ENCODE data around the gene DNAL4. TPM values are rescaled to one million over a fixed set of nuclear protein-coding genes. Genes with fewer than 3 reads are reported as not detected.

The DNAL4 gene
- total and polyA plus RNA-seq, 10 of the 15 experiments (the other 5 are each of a cell fraction or from before 2014, with no cell fraction given): 0.35 to 8.5 (median 6.3) TPM; not detected in 1

DNA sequence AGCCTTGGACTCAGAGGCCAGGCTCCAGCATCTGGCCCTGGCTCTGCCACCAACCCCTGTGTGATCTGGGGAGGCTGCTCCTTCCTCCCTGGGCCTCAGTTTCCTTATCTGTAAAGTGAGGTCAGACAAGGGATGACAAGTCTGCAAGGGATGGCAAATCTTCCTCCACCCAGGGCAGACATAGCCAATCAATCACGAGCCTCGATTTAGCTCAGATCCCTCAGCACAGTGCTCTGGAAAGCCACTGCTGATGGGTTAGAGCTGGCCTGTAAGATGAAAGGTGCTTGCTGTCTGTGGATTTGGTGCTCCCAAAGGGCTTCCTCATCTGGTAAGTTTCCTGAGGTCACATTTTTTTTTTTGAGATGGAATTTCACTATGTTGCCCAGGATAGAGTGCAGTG lies 29.7 kb upstream of the DNAL4 start:
- no peak for FAIRE-seq
- intact Hi-C loops (cut with micrococcal nuclease; ENCODE audit: unreplicated experiment) (no loop called here), in situ Hi-C loops (cut with MboI) (no loop called here)
- no peak overlapping the region for H3K4me3 ChIP-seq
- TF ChIP-seq, protein P1, sequence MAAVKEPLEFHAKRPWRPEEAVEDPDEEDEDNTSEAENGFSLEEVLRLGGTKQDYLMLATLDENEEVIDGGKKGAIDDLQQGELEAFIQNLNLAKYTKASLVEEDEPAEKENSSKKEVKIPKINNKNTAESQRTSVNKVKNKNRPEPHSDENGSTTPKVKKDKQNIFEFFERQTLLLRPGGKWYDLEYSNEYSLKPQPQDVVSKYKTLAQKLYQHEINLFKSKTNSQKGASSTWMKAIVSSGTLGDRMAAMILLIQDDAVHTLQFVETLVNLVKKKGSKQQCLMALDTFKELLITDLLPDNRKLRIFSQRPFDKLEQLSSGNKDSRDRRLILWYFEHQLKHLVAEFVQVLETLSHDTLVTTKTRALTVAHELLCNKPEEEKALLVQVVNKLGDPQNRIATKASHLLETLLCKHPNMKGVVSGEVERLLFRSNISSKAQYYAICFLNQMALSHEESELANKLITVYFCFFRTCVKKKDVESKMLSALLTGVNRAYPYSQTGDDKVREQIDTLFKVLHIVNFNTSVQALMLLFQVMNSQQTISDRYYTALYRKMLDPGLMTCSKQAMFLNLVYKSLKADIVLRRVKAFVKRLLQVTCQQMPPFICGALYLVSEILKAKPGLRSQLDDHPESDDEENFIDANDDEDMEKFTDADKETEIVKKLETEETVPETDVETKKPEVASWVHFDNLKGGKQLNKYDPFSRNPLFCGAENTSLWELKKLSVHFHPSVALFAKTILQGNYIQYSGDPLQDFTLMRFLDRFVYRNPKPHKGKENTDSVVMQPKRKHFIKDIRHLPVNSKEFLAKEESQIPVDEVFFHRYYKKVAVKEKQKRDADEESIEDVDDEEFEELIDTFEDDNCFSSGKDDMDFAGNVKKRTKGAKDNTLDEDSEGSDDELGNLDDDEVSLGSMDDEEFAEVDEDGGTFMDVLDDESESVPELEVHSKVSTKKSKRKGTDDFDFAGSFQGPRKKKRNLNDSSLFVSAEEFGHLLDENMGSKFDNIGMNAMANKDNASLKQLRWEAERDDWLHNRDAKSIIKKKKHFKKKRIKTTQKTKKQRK (IDR thresholded peaks at IDR 0.05; ENCODE audit: low read depth, low read length): no peak
- TF ChIP-seq, protein P2, sequence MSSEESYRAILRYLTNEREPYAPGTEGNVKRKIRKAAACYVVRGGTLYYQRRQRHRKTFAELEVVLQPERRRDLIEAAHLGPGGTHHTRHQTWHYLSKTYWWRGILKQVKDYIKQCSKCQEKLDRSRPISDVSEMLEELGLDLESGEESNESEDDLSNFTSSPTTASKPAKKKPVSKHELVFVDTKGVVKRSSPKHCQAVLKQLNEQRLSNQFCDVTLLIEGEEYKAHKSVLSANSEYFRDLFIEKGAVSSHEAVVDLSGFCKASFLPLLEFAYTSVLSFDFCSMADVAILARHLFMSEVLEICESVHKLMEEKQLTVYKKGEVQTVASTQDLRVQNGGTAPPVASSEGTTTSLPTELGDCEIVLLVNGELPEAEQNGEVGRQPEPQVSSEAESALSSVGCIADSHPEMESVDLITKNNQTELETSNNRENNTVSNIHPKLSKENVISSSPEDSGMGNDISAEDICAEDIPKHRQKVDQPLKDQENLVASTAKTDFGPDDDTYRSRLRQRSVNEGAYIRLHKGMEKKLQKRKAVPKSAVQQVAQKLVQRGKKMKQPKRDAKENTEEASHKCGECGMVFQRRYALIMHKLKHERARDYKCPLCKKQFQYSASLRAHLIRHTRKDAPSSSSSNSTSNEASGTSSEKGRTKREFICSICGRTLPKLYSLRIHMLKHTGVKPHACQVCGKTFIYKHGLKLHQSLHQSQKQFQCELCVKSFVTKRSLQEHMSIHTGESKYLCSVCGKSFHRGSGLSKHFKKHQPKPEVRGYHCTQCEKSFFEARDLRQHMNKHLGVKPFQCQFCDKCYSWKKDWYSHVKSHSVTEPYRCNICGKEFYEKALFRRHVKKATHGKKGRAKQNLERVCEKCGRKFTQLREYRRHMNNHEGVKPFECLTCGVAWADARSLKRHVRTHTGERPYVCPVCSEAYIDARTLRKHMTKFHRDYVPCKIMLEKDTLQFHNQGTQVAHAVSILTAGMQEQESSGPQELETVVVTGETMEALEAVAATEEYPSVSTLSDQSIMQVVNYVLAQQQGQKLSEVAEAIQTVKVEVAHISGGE (CRISPR knock-in tag; IDR thresholded peaks at IDR 0.05): no peak
- TF ChIP-seq ETV6 (conservative IDR thresholded peaks at IDR 0.05 in 1 of 2, IDR thresholded peaks at IDR 0.05 in 1 of 2; ENCODE audit: borderline replicate concordance in 1 of 2, low read depth in 1 of 2) (no peak), NFYB (IDR thresholded peaks at IDR 0.05; ENCODE audit: insufficient read depth, low read depth, low read length) (no peak), FOS (IDR thresholded peaks at IDR 0.05; ENCODE audit: borderline replicate concordance, extremely low read depth, insufficient read length) (no peak), CREB1 (IDR thresholded peaks at IDR 0.05; ENCODE audit: low read depth) (no peak)
- TF ChIP-seq, protein P3, sequence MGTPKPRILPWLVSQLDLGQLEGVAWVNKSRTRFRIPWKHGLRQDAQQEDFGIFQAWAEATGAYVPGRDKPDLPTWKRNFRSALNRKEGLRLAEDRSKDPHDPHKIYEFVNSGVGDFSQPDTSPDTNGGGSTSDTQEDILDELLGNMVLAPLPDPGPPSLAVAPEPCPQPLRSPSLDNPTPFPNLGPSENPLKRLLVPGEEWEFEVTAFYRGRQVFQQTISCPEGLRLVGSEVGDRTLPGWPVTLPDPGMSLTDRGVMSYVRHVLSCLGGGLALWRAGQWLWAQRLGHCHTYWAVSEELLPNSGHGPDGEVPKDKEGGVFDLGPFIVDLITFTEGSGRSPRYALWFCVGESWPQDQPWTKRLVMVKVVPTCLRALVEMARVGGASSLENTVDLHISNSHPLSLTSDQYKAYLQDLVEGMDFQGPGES (IDR thresholded peaks at IDR 0.05): no peak
- H3K27me3 ChIP-seq (replicated peaks in 1 of 2; ENCODE audit: control insufficient read depth in 2 of 2, insufficient read depth in 2 of 2, low read length in 1 of 2): peaks cover 0 to 2% of the 10 kb centered on the region in 2 experiments; a peak in 3 of 4 replicates
- H3K9me3 ChIP-seq (replicated peaks; ENCODE audit: control insufficient read depth, insufficient read depth, low read length): no peaks in the 10 kb centered on the region
- H3K4me1 ChIP-seq (ENCODE audit: control insufficient read depth, insufficient read depth, low read length): no peaks in the 10 kb centered on the region
- no peak overlapping the region for H2AFZ ChIP-seq (ENCODE audit: control insufficient read depth, low read depth, low read length)
- no peaks in the 10 kb centered on the region for H3K36me3 ChIP-seq (ENCODE audit: control insufficient read depth in 2 of 2, insufficient read depth in 2 of 2, low read length in 1 of 2)
- DNase-seq (ENCODE audit: low read depth, low spot score): no peak
- ATAC-seq: no peak
- H3K27ac ChIP-seq (ENCODE audit: control insufficient read depth, insufficient read depth): no peak overlapping the region
- ChIA-PET POLR2A (interaction anchor here (0.6 kb wide), 1 partner anchor 641 kb away, joined by 3 read pairs; no protein-coding TSS in a partner anchor), CTCF (interaction anchor here (0.7 kb wide), 1 partner anchor 705 kb away, joined by 3 read pairs; no protein-coding TSS in a partner anchor), RAD21 (ENCODE audit: unreplicated experiment) (no interaction called here), SMC1A (ENCODE audit: uncharacterized antibody, unreplicated experiment) (no interaction called here)
- no TSS peak for BruUV-seq (replicated peaks)
- WGBS (ENCODE audit: insufficient coverage, insufficient replicate concordance, low lambda C conversion rate, missing lambda C conversion rate): 0% methylated on average over 2 of the region's 2 CpGs
- H3K79me2 ChIP-seq (ENCODE audit: control insufficient read depth, insufficient read depth, low read length): no peaks in the 10 kb centered on the region
- H3K4me2 ChIP-seq (ENCODE audit: control insufficient read depth, insufficient read depth): no peak overlapping the region
- H4K20me1 ChIP-seq (ENCODE audit: control insufficient read depth, insufficient read depth): no peaks in the 10 kb centered on the region
- H3K9ac ChIP-seq (ENCODE audit: control insufficient read depth, insufficient read depth, low read length): no peak overlapping the region
